GM13976 (cell line): Measurements from ENCODE around the gene SLC8A3.

Experiments used
- DNase-seq: peaks from one replicate; pipeline ENCODE4 v3.0.0; 2012; ENCODE audit warnings: low spot score
- in situ Hi-C: fragments of 300-500 bp; cut with MboI; formaldehyde crosslinking; loops from one replicate; pipeline ENCODE4 v1.12.0; 2022; ENCODE audit warnings: low sequenced_read_pairs, mixed read lengths, inconsistent platforms; ENCODE audit not compliant: unreplicated experiment
- TF ChIP-seq, protein P1 (sequence below): IDR thresholded peaks from 2 replicates; pipeline ENCODE4 v1.5.1; 2012; ENCODE audit warnings: borderline replicate concordance, mild to moderate bottlenecking; ENCODE audit not compliant: insufficient read depth; ENCODE audit errors: extremely low read depth, missing control alignments, control extremely low read depth

Gene SLC8A3

DNA sequence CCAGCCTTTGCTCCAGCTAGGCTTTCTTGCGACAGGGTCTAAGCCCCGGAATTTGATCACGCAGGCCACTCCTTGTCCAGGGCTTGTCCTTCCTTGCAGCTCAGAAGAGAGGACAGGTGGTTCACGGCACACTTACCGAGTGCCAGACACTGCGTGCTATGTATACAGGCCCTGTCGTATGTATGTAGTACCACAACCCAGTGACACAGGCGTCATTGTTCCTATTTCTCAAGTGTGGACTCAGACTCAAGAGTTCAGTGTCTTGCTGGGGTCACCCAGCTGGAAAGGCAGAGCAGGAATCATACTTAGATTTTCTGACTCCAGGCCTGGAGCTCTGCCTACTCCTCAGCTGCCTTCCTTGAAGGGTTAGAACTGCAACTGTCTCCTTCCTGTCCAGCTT lies 155.6 kb downstream of the SLC8A3 start:
- TF ChIP-seq, protein P1, sequence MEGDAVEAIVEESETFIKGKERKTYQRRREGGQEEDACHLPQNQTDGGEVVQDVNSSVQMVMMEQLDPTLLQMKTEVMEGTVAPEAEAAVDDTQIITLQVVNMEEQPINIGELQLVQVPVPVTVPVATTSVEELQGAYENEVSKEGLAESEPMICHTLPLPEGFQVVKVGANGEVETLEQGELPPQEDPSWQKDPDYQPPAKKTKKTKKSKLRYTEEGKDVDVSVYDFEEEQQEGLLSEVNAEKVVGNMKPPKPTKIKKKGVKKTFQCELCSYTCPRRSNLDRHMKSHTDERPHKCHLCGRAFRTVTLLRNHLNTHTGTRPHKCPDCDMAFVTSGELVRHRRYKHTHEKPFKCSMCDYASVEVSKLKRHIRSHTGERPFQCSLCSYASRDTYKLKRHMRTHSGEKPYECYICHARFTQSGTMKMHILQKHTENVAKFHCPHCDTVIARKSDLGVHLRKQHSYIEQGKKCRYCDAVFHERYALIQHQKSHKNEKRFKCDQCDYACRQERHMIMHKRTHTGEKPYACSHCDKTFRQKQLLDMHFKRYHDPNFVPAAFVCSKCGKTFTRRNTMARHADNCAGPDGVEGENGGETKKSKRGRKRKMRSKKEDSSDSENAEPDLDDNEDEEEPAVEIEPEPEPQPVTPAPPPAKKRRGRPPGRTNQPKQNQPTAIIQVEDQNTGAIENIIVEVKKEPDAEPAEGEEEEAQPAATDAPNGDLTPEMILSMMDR, result no peak
- in situ Hi-C loops, result no loop called here
- DNase-seq, result no peak

DNA sequence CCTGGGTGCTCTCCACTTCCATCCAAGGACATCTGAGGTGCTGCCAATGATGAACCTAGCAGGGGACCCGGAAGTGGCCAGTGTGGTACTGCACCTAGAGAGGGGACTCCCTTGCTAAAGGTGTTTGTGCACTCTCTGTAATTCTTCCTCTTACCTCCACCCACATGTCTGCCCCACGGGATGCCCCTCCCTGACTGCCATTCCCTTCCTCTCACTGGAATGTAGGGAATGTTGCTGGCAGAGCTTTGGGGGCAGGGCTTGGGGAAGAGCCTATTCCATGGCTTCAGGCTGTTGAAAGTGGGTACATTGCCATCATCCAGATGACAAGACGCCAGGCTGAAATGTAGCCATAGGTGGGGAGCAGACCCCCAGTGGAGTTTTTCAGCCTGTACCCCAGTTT lies 156.3 kb downstream of the SLC8A3 start:
- no peak for DNase-seq
- TF ChIP-seq, protein P1, result no peak
- in situ Hi-C loops, result no loop called here

DNA sequence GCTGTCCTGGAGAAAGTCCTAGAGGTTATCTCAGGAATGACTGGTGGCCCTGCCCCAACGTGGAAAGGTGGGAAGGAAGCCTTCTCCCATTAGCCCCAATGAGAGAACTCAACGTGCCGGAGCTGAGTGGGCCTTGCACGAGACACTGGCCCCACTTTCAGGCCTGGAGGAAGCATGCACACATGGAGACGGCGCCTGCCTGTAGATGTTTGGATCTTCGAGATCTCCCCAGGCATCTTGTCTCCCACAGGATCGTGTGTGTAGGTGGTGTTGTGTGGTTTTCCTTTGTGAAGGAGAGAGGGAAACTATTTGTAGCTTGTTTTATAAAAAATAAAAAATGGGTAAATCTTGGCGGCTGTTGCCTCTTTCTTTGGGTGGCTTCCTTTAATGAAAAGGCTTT lies 156.7 kb downstream of the SLC8A3 start:
- TF ChIP-seq, protein P1, result no peak
- DNase-seq, result no peak
- in situ Hi-C loops, result no loop called here

DNA sequence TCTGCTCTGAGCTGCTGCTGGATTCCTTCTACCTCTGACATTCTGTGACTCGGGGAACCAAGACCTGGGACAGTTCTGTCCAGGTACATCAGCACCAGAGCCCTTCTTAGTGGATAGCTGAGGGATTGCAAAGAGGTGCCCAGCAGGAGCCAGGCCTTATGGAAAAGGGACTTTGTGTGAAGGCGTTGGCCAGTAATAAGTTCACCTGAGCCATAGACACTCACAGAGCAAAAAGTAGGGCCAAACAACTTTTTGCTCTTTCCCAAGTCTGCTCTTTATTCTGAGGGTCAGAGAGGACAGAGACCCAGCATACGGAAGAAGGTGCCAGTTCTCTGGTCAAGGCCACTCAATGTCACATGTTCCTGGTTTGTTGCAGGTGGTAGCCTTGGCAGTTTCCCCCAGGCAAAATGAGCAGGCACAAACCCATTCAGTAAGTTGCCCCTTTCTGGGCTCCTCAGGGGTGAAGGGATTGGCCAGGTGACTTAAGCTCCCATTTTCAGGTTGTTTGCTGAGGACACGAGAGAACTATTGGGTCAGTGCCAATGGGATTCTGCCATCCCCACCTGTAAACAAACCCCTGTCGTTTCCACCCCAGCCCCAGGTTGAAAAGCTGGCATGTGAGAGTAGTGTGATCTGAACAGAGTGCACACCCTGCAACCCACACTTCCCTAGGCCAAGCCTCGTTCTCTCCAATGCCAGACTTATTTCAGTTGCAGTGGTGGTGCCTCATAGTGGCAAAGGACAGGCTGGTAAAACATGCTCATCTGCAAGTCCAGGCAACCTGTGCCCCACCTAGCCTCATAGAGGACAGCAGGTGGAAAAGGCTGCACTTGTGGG lies 159.2 kb downstream of the SLC8A3 start:
- in situ Hi-C loops, result no loop called here
- TF ChIP-seq, protein P1, result no peak
- no peak for DNase-seq

DNA sequence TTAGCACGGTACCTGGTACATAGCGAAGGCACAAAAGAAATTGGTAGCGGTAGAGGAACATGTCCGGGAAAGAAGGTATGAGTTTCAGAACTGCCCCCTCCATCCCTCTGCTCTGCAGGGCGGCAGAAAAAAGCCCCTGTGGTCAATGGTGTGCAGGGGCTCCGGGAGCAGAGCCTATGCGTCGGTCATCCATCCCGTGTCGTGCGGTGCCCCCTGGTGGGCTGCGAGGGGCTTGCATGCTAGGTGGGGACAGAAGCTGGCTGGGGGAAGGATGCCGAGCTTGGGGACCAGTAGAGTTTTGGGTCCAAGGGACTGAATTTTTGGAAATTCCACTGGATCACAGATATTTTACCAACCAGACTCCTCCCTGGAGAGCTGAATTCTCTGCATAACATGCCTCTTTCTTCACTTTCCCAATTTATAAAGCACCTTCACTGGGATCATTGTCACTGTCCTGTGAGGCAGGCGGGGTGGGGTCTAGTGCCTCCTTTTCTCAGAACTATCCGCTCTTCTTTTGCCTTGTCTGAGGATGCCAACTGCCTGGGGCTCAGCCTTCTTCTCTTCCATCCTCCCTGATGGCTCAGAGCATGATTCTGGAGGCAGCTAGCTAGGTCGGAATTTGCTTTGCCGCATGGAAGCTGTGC lies 160.8 kb downstream of the SLC8A3 start:
- in situ Hi-C loops, result no loop called here
- TF ChIP-seq, protein P1, result peak; percentile 92
- peak; percentile 87 for DNase-seq

DNA sequence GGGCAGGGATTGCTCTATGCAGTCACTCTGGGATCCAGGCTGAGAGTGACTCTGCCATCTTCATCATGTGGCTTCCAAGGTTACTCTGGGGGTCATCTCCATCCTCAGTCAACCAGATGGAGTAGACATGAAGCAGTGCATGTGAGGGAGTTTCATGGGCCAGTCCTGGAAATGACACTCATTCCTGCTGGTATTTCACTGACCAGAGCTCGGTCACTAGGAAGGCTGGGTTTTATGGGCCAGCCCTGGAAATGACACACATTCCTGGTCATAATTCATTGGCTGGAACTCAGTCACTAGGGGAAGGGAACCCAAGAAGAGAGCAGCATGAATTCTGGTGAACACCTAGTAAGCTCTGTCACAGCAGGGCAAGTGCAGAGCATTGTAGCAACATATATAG lies 164.9 kb downstream of the SLC8A3 start:
- DNase-seq, result no peak
- TF ChIP-seq, protein P1, result no peak
- in situ Hi-C loops, result loop anchor here (5.0 to 25.0 kb wide), 2 partner anchors 207 to 437 kb away; no protein-coding TSS in a partner anchor
